DOHH2 (cell line): ENCODE data around the gene COL18A1.

ENCODE experiments used
- EZH2phosphoT487 ChIP-seq: fragments of 200-600 bp; sonication (generic); IDR thresholded peaks from 2 replicates; pipeline ENCODE4 v1.6.1; 2017; ENCODE audit warnings: borderline replicate concordance, mild to moderate bottlenecking, antibody characterized with exemption, low read length, moderate library complexity, mixed read lengths
- TF ChIP-seq, protein P1 (sequence below): fragments of 200-600 bp; sonication (generic); IDR thresholded peaks from one replicate; pipeline ENCODE4 v1.5.1; 2014; ENCODE audit warnings: antibody characterized with exemption, mild to moderate bottlenecking, low read depth, low read length; ENCODE audit not compliant: poor library complexity, severe bottlenecking

DNA sequence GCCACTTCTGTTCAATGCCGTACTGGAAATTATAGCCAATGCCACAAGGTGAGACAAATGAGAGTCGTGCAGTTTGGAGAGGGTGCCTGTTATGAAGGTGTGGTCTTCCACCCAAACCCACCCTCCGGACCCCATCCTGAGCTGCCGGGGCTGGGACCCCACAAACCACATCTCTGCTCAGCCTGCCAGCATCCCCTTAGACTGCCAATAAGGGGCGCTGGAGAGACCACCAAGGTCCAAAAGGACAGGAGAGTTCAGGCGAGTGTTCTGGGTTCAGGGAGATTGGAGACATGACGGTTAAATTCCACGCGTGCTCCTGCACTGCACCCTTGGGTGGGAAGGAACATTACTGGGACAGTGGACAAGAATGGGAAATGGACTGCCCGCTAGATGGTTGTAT, 48.7 kb upstream of the COL18A1 start:
- TF ChIP-seq, protein P1, sequence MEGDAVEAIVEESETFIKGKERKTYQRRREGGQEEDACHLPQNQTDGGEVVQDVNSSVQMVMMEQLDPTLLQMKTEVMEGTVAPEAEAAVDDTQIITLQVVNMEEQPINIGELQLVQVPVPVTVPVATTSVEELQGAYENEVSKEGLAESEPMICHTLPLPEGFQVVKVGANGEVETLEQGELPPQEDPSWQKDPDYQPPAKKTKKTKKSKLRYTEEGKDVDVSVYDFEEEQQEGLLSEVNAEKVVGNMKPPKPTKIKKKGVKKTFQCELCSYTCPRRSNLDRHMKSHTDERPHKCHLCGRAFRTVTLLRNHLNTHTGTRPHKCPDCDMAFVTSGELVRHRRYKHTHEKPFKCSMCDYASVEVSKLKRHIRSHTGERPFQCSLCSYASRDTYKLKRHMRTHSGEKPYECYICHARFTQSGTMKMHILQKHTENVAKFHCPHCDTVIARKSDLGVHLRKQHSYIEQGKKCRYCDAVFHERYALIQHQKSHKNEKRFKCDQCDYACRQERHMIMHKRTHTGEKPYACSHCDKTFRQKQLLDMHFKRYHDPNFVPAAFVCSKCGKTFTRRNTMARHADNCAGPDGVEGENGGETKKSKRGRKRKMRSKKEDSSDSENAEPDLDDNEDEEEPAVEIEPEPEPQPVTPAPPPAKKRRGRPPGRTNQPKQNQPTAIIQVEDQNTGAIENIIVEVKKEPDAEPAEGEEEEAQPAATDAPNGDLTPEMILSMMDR: peak; percentile 46
- TF ChIP-seq EZH2phosphoT487: no peak
